ENCODE data around the gene PALLD. TPM values are rescaled to one million over a fixed set of nuclear protein-coding genes. Genes with fewer than 3 reads are reported as not detected.

PALLD gene
- total RNA-seq, 1 experiment from 2014 or later: 27.6 TPM

DNA sequence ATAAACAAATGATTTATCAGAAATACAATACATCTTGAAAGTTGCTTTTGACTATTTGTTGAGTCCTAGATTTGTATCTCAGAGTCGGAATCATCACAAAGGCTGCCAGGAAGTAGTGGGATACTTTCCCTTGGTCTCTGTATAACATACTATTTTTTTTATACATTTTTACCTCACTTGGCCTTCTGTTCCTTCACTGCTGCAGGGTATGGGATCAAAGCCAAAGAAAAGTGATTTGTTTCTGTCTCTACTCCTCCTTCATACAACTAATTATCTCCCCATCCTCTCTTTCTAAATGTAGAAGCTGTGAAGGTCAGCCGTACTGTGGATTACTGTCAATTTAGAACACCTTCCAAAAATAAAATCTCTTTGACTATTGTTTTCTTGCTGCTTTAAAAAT lies 24.9 kb downstream of the PALLD start:
- DNase-seq: no peak
- BruUV-seq (replicated peaks): no TSS peak
- CTCF ChIA-PET: no interaction called here
- peaks cover 4% of the 10 kb centered on the region for H3K9me3 Mint-ChIP-seq (ENCODE audit: low read depth, unreplicated experiment)
- TF ChIP-seq, protein P1, sequence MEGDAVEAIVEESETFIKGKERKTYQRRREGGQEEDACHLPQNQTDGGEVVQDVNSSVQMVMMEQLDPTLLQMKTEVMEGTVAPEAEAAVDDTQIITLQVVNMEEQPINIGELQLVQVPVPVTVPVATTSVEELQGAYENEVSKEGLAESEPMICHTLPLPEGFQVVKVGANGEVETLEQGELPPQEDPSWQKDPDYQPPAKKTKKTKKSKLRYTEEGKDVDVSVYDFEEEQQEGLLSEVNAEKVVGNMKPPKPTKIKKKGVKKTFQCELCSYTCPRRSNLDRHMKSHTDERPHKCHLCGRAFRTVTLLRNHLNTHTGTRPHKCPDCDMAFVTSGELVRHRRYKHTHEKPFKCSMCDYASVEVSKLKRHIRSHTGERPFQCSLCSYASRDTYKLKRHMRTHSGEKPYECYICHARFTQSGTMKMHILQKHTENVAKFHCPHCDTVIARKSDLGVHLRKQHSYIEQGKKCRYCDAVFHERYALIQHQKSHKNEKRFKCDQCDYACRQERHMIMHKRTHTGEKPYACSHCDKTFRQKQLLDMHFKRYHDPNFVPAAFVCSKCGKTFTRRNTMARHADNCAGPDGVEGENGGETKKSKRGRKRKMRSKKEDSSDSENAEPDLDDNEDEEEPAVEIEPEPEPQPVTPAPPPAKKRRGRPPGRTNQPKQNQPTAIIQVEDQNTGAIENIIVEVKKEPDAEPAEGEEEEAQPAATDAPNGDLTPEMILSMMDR (IDR thresholded peaks at IDR 0.05; ENCODE audit: unreplicated experiment): no peak
- H3K27me3 Mint-ChIP-seq (ENCODE audit: unreplicated experiment): no peaks in the 10 kb centered on the region
- intact Hi-C loops (cut with micrococcal nuclease; ENCODE audit: unreplicated experiment): no loop called here
- H3K4me3 Mint-ChIP-seq (ENCODE audit: low read depth, unreplicated experiment): no peak overlapping the region
- H3K36me3 Mint-ChIP-seq (ENCODE audit: insufficient read depth, unreplicated experiment): no peaks in the 10 kb centered on the region
- no peaks in the 10 kb centered on the region for H3K4me1 Mint-ChIP-seq (ENCODE audit: low read depth, unreplicated experiment)
- H3K27ac Mint-ChIP-seq (ENCODE audit: unreplicated experiment): no peak overlapping the region

DNA sequence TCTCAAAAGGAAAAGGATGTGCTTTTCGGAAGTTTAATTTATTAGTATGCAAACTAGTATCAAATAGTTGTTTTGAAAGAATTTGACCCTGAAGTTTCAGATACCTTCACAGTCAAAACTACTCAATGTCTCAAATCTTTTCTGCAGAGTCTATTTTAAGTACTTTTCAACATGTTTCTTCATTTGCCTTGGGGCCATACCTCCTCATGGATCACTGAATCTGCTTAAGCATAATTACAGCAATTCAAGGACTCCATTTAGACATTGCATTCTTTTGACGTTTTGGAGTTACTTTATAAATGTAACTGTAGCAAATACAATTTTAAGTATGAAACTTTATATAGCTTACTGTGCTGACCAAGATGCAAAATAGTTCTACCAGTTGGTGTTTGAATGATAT lies 25.5 kb downstream of the PALLD start:
- no peak for DNase-seq
- CTCF ChIA-PET: no interaction called here
- no peaks in the 10 kb centered on the region for H3K27me3 Mint-ChIP-seq (ENCODE audit: unreplicated experiment)

DNA sequence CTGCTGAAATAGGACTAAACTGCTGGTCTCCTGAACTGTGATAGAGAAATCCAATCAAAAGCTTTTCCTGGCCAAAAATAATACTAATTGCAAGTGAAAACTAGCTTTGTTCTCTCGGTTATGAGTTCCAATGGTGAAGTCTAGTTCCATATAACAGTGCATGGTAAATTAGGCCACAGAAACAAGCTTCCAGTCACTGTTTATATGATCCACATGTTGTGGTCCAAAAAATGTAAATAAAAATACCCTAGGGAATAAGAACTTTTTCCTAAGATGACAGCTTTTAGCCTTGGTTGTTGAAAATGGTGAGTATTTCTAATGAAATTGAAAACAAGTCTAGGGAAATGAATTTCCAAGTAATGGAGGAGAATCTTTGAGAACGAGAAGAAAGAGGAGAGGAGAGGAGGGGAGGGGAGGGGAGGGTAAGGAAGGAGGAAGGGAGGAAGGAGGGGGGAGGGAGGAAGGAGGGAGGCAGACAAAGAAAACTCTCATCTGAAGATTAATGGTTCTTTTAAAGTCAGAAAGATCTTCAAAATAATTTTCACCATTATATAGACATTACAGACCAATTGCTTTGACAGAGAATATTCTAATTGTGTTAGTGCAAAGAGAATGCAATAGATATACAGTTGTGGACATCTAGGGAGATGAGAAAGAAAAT lies 26.1 kb downstream of the PALLD start:
- intact Hi-C loops (cut with micrococcal nuclease; ENCODE audit: unreplicated experiment): no loop called here
- Mint-ChIP-seq H3K9me3 (ENCODE audit: low read depth, unreplicated experiment) (peaks cover 4% of the 10 kb centered on the region), H3K4me3 (ENCODE audit: low read depth, unreplicated experiment) (no peak overlapping the region), H3K27me3 (ENCODE audit: unreplicated experiment) (no peaks in the 10 kb centered on the region), H3K4me1 (ENCODE audit: low read depth, unreplicated experiment) (no peaks in the 10 kb centered on the region), H3K27ac (ENCODE audit: unreplicated experiment) (no peak overlapping the region), H3K36me3 (ENCODE audit: insufficient read depth, unreplicated experiment) (no peaks in the 10 kb centered on the region)
- DNase-seq: no peak
- CTCF ChIA-PET: no interaction called here
- TF ChIP-seq, protein P1 (IDR thresholded peaks at IDR 0.05; ENCODE audit: unreplicated experiment): no peak
- no TSS peak for BruUV-seq (replicated peaks)

More for the DNA sequence above, 25.5 kb downstream of the PALLD start:
- BruUV-seq (replicated peaks): no TSS peak
- no peaks in the 10 kb centered on the region for H3K36me3 Mint-ChIP-seq (ENCODE audit: insufficient read depth, unreplicated experiment)
- no peak overlapping the region for H3K4me3 Mint-ChIP-seq (ENCODE audit: low read depth, unreplicated experiment)
- no peaks in the 10 kb centered on the region for H3K4me1 Mint-ChIP-seq (ENCODE audit: low read depth, unreplicated experiment)
- peaks cover 4% of the 10 kb centered on the region for H3K9me3 Mint-ChIP-seq (ENCODE audit: low read depth, unreplicated experiment)
- TF ChIP-seq, protein P1 (IDR thresholded peaks at IDR 0.05; ENCODE audit: unreplicated experiment): no peak
- intact Hi-C loops (cut with micrococcal nuclease; ENCODE audit: unreplicated experiment): no loop called here
- no peak overlapping the region for H3K27ac Mint-ChIP-seq (ENCODE audit: unreplicated experiment)

DNA sequence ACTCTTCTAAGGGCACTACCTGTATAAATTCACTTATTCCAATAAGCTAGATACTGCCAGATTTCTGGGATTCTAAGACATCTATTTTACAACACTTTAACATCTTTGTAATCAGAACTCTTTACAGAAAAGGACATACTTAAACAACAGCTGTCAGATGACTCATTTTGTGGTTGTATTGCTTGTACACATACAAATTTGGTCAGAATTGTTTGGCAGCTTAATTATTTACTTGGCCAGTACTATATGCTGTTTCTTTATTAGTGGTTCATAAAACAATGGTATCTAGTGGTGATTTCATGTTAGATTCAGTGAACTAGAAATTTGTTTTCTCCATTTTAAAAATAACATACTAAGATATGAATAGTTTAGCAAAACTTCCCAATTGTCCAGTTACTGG lies 27.2 kb downstream of the PALLD start:
- TF ChIP-seq, protein P1 (IDR thresholded peaks at IDR 0.05; ENCODE audit: unreplicated experiment): no peak
- Mint-ChIP-seq H3K27ac (ENCODE audit: unreplicated experiment) (no peak overlapping the region), H3K36me3 (ENCODE audit: insufficient read depth, unreplicated experiment) (no peaks in the 10 kb centered on the region), H3K9me3 (ENCODE audit: low read depth, unreplicated experiment) (peaks cover 4% of the 10 kb centered on the region), H3K4me1 (ENCODE audit: low read depth, unreplicated experiment) (no peaks in the 10 kb centered on the region), H3K27me3 (ENCODE audit: unreplicated experiment) (no peaks in the 10 kb centered on the region), H3K4me3 (ENCODE audit: low read depth, unreplicated experiment) (no peak overlapping the region)
- no TSS peak for BruUV-seq (replicated peaks)
- no peak for DNase-seq
- CTCF ChIA-PET: no interaction called here
- intact Hi-C loops (cut with micrococcal nuclease; ENCODE audit: unreplicated experiment): no loop called here

Data from Calu3 (cell line).